GM21825 (cell line): ENCODE measurements around the gene RYK.
"Not testable (repeated sequence)": the region's sequence is repeated elsewhere in the genome, so short reads cannot be mapped to it uniquely, and the experiment has no call there.

Experiments used
- ATAC-seq: cut with Tn5 transposase; IDR thresholded peaks from one replicate; pipeline ENCODE4 v1.9.1; 2021; ENCODE audit warnings: mild to moderate bottlenecking, moderate library complexity; ENCODE audit not compliant: unreplicated experiment

RYK gene

GRCh38 chr3:134250717-134251220 is at the start of gene RYK:
TSS of gene RYK (minus strand) at chr3:134250859. CDS start at chr3:134250654, 205 bp downstream.
- peak; percentile 72 for ATAC-seq

- no peak for ATAC-seq
Measured at GRCh38 chr3:134299888-134300206, 49.2 kb upstream of the RYK start.

- ATAC-seq = no peak
Measured at GRCh38 chr3:134299185-134299887, 48.7 kb upstream of the RYK start.

- no peak for ATAC-seq
Measured at GRCh38 chr3:134298249-134298648, 47.6 kb upstream of the RYK start.

- ATAC-seq = no peak
Measured at GRCh38 chr3:134296616-134297015, 46.0 kb upstream of the RYK start.

- no peak for ATAC-seq
Measured at GRCh38 chr3:134295930-134296329, 45.3 kb upstream of the RYK start.

- ATAC-seq = peak; percentile 100
Measured at GRCh38 chr3:134294302-134295280, 43.9 kb upstream of the RYK start.

- no peak for ATAC-seq
Measured at GRCh38 chr3:134291319-134292254, 40.9 kb upstream of the RYK start.

- ATAC-seq = no peak
Measured at GRCh38 chr3:134287512-134287911, 36.9 kb upstream of the RYK start.

- no peak for ATAC-seq
Measured at GRCh38 chr3:134284438-134284837, 33.8 kb upstream of the RYK start.

- no peak for ATAC-seq
Measured at GRCh38 chr3:134282659-134283047, 32.0 kb upstream of the RYK start.

- ATAC-seq = no peak
Measured at GRCh38 chr3:134281912-134282658, 31.4 kb upstream of the RYK start.

- ATAC-seq = no peak
Measured at GRCh38 chr3:134279466-134279865, 28.8 kb upstream of the RYK start.

- no peak for ATAC-seq
Measured at GRCh38 chr3:134277066-134277660, 26.5 kb upstream of the RYK start.

- ATAC-seq = no peak
Measured at GRCh38 chr3:134276086-134276485, 25.4 kb upstream of the RYK start.

GRCh38 chr3:134275110-134275509 is 24.5 kb upstream of the RYK start:
- not testable (repeated sequence) for ATAC-seq

GRCh38 chr3:134274571-134274970 is 23.9 kb upstream of the RYK start:
- ATAC-seq = no peak

GRCh38 chr3:134267996-134268395 is 17.3 kb upstream of the RYK start:
- ATAC-seq = no peak

- ATAC-seq = no peak
Measured at GRCh38 chr3:134260987-134261386, 10.3 kb upstream of the RYK start.
